ENCODE results near the gene GLT8D1.

The GLT8D1 gene

GRCh38 chr3:52670621-52671521 is 34.7 kb downstream of the GLT8D1 start:
- TF ChIP-seq GLIS1 (tag by site-specific recombination; IDR thresholded peaks at IDR 0.05): peak; percentile 19; the same call in 1 of the 2 replicates
- no peak for TF ChIP-seq BCL6B (tag by site-specific recombination; IDR thresholded peaks at IDR 0.05)
- TF ChIP-seq ZNF600 (tag by site-specific recombination; IDR thresholded peaks at IDR 0.05): peak; percentile 78
- peaks cover 5 to 62% of the 10 kb centered on the region in 2 experiments for H3K36me3 ChIP-seq (ENCODE audit: control insufficient read depth in 2 of 2, insufficient read depth in 1 of 2, low read length in 2 of 2)

GRCh38 chr3:52663098-52663497 is 42.5 kb downstream of the GLT8D1 start:
- CTCF ChIA-PET: no interaction called here
- Histone ChIP-seq H3K4me1 (ENCODE audit: control insufficient read depth, insufficient read depth, low read length) (no peaks in the 10 kb centered on the region), H3K9me3 (ENCODE audit: control insufficient read depth, insufficient read depth, low read depth, low read length) (no peaks in the 10 kb centered on the region), H3K27ac (ENCODE audit: extremely low read depth, low read depth, low read length) (no peak overlapping the region), H3K4me3 (ENCODE audit: low read depth, low read length) (no peak overlapping the region), H3K36me3 (ENCODE audit: control insufficient read depth in 2 of 2, insufficient read depth in 1 of 2, low read length in 2 of 2) (peaks cover 20 to 82% of the 10 kb centered on the region in 2 experiments)
- POLR2A ChIA-PET: no interaction called here
- TF ChIP-seq ZNF658 (tag by site-specific recombination; IDR thresholded peaks at IDR 0.05) (no peak), ZNF404 (tag by site-specific recombination; IDR thresholded peaks at IDR 0.05) (no peak), PATZ1 (tag by site-specific recombination; IDR thresholded peaks at IDR 0.05) (no peak), ZBTB21 (tag by site-specific recombination; IDR thresholded peaks at IDR 0.05) (no peak), ZNF266 (tag by site-specific recombination; IDR thresholded peaks at IDR 0.05; ENCODE audit: low read depth) (no peak), KLF1 (tag by site-specific recombination; IDR thresholded peaks at IDR 0.05) (no peak), ATF2 (tag by site-specific recombination; IDR thresholded peaks at IDR 0.05; ENCODE audit: low read depth) (no peak), GLI4 (tag by site-specific recombination; IDR thresholded peaks at IDR 0.05) (no peak), ZNF501 (tag by site-specific recombination; IDR thresholded peaks at IDR 0.05) (no peak), ZNF433 (tag by site-specific recombination; IDR thresholded peaks at IDR 0.05; ENCODE audit: low read depth) (no peak), ZNF701 (tag by site-specific recombination; IDR thresholded peaks at IDR 0.05) (no peak), INSM2 (tag by site-specific recombination; IDR thresholded peaks at IDR 0.05) (no peak), ZBTB48 (tag by site-specific recombination; IDR thresholded peaks at IDR 0.05) (no peak), ZNF645 (tag by site-specific recombination; IDR thresholded peaks at IDR 0.05) (no peak), ZNF138 (tag by site-specific recombination; IDR thresholded peaks at IDR 0.05; ENCODE audit: borderline replicate concordance) (no peak)

More at GRCh38 chr3:52670621-52671521, 34.7 kb downstream of the GLT8D1 start:
- no peaks in the 10 kb centered on the region for H3K9me3 ChIP-seq (ENCODE audit: control insufficient read depth, insufficient read depth, low read depth, low read length)
- no peaks in the 10 kb centered on the region for H3K4me1 ChIP-seq (ENCODE audit: control insufficient read depth, insufficient read depth, low read length)
- no peak overlapping the region for H3K4me3 ChIP-seq (ENCODE audit: low read depth, low read length)
- POLR2A ChIA-PET: no interaction called here
- CTCF ChIA-PET: interaction anchor here (1.6 kb wide), 1 partner anchor 243 kb away, joined by 4 read pairs; no protein-coding TSS in a partner anchor
- H3K27ac ChIP-seq (ENCODE audit: extremely low read depth, low read depth, low read length): no peak overlapping the region
